Colon (tissue), 2 donors: ENCODE measurements around the gene KIF7.
"Not testable (repeated sequence)": the region's sequence is repeated elsewhere in the genome, so short reads cannot be mapped to it uniquely, and the experiment has no call there.

Experiments used
- FAIRE-seq: peaks from 2 replicates; lab custom pipeline; 2012; peaks lifted over from hg19 to GRCh38; lab: Jason Lieb, UNC
- donor health status: control.
- donor health status: control.

The KIF7 gene

GRCh38 chr15:89614164-89614563 is 41.1 kb downstream of the KIF7 start:
- no peak for FAIRE-seq

DNA sequence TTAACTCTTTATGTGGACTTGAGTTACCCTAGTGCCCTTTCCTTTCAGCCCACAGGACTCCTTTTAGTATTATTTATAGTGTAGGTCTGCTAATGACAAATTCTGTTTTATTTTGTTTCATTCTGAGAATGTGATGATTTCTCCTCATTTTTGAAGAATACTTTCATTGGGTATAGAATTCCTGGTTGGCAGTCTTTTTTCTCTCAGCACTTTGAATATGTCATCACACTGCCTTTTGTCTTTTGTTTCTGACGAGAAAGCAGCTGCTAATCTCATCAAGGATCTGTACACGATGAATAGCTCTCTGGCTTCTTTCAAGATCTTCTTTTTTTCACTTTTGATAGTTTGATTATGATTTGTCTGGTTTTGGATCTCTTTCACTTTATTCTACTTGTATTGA is 42.2 kb downstream of the KIF7 start:
- no peak for FAIRE-seq

DNA sequence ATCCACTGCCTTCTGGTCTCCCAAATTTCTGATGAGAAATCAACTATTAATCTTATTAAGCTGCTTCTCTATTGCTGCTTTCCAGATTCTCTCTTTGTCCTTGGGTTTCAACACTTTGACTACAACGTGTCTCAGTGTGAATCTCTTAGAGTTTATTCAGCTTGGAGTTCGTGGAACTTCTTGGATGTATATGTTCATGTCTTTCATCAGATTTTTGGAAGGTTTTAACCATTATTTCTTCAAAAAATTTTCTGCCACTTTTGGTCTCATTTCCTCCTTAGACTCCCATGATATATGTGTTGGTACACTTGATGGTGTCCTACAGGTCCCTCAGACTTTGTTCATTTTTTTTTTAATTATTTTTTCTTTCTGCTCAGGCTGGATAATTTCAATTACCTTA is 44.0 kb downstream of the KIF7 start:
- FAIRE-seq = no peak

DNA sequence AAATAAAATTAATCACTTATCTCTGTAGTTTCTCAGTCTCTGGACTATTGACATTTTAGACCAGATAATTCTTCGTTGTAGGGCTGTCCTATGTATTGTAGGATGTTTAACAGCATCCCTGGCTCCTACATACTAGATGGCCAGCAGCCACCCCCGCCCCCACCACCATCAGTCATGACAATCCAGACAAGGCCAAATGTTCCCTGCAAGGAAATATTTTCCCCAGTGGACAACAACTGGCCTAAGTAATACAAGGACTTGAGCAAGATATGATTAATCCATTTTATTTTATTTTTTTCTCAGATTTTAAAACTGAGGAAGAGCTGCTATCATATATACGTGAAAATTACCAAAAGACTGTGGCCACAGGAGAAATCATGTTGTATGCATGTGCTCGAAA is 56.2 kb downstream of the KIF7 start:
- FAIRE-seq = no peak

- FAIRE-seq = no peak
Measured at GRCh38 chr15:89593018-89593417, 62.2 kb downstream of the KIF7 start.

DNA sequence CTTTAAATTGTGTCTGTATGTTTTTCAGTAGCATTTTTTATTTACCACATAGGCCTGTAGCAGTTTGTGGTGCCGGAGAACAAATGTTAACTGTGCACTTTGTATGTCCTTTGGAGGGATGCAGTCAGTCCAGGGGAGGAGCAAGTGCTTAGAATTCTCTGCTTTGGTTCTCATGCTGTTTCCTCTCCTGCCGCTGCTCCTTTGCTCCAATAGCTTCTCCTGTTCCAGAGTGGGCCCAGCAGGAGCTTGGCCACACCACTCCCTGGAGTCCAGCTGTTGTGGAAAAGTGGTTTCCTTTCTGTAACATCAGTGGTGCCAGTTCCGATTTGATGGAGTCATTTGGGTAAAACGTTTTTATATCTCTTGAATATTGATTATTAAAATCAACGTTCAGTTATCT is 63.4 kb downstream of the KIF7 start:
- FAIRE-seq = no peak

DNA sequence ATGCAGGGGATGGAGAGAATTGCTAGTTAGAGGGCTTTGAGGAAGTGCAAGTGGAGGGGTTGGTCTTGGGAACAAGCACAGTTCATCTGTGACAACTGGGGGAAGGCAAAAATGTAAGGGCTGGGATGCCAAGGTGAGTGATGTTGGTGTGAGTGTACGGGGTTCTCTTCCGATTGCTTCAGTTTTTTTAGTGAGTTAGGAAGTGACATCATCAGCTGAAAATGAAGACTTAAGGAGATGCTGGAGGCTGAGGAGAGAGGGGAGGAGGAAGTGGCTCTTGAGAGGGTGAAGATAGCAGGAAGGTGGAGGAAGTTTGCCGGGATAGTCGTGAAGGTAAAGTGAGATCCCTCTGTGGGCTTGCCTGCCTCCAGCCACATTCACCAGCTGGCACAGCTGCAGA is 67.3 kb downstream of the KIF7 start:
- no peak for FAIRE-seq

DNA sequence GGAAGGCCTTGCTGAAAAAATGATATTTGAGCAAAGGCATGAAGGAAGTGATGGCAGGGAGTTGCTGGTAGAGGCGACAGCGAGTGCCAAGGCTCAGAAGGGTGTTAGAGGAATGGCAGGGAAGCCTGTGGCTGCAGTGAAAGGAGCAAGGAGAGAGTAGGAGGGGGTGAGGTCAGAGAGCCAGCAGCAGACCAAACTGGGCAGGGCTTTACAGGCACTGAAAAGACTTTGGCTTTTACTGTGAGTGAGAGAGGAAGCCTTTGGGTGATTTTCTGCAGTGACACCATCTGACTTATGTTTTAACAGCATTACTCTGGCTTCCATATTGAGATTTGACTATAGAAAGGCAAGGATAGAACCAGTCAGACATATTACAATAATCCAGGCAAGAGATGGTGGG is 68.6 kb downstream of the KIF7 start:
- FAIRE-seq = no peak

GRCh38 chr15:89580747-89581146 is 74.5 kb downstream of the KIF7 start:
- not testable (repeated sequence) for FAIRE-seq

DNA sequence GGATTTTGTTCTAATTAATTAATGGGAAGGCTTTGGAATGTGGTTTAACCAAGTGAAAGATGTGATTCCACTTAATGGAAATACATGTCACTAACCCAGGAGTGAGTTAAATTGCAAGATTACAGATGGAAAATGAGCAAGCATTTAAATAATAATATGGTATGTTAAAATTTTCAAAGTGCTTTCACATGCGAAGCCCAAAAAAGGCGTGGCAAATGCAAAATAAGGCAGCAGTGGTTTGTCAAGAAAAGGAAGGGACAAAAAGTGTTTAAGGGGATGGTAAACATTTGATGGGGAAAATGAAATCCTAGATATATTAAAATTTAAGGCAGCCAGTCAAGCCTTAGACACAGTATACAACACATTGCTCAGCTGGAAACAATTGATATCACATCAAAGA is 77.1 kb downstream of the KIF7 start:
- no peak for FAIRE-seq
